ENCODE results near the gene DENND5B. TPM values are rescaled to one million over a fixed set of nuclear protein-coding genes. Genes with fewer than 3 reads are reported as not detected.
"Not testable (repeated sequence)": the region's sequence is repeated elsewhere in the genome, so short reads cannot be mapped to it uniquely, and the experiment has no call there.

The DENND5B gene
- total RNA-seq, 4 donors from 2014 or later = 1.6 to 9.7 (median 5.8) TPM

DNA sequence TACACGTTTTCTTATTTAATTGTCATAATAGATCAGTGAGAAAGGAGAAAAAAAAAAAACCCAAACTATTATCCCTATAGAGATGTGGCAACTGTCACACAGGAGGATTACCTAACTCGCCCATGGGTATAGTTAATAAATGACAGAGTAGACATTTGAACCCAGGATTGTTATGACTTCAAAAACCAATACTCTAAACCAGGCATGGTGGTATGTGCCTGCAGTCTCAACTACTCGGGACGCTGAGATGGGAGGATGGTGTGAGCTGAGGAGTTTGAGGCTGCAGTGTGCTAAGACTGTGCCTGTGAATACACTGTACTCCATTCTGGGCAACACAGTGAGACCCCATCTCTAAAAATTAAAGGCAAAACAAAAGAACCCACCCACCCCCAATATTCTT lies 114.5 kb downstream of the DENND5B start:
- no peaks in the 10 kb centered on the region for H3K9me3 ChIP-seq
- H3K36me3 ChIP-seq = peaks cover 4% of the 10 kb centered on the region
- TF ChIP-seq POLR2A (IDR thresholded peaks at IDR 0.05) = no peak
- TF ChIP-seq, protein P1, sequence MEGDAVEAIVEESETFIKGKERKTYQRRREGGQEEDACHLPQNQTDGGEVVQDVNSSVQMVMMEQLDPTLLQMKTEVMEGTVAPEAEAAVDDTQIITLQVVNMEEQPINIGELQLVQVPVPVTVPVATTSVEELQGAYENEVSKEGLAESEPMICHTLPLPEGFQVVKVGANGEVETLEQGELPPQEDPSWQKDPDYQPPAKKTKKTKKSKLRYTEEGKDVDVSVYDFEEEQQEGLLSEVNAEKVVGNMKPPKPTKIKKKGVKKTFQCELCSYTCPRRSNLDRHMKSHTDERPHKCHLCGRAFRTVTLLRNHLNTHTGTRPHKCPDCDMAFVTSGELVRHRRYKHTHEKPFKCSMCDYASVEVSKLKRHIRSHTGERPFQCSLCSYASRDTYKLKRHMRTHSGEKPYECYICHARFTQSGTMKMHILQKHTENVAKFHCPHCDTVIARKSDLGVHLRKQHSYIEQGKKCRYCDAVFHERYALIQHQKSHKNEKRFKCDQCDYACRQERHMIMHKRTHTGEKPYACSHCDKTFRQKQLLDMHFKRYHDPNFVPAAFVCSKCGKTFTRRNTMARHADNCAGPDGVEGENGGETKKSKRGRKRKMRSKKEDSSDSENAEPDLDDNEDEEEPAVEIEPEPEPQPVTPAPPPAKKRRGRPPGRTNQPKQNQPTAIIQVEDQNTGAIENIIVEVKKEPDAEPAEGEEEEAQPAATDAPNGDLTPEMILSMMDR (IDR thresholded peaks at IDR 0.05) = no peak
- TF ChIP-seq EP300 (IDR thresholded peaks at IDR 0.05) = no peak
- no peak for TF ChIP-seq POLR2AphosphoS5 (IDR thresholded peaks at IDR 0.05)
- H3K4me3 ChIP-seq = no peak overlapping the region
- H3K4me1 ChIP-seq = no peaks in the 10 kb centered on the region
- WGBS = 95% methylated on average over 4 of the region's 4 CpGs
- no peak for DNase-seq (ENCODE audit: low spot score in 2 of 2)
- no peak overlapping the region for H3K27ac ChIP-seq
- H3K27me3 ChIP-seq = no peaks in the 10 kb centered on the region

DNA sequence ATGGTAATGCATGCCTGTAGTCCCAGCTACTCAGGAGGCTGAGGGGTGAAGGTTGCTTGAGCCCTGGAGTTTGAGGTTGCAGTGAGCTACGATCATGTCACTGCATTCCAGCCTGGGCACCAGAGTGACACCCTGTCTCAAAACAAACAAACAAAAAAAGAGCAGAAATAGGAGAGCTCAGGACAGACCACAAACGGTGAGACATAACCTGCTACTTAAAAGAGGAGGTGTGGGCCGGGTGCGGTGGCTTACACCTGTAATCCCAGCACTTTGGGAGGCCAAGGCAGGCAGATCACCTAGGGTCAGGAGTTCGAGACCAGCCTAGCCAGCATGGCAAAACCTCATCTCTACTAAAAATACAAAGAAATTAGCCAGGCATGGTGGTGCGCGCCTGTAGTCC lies 115.3 kb downstream of the DENND5B start:
- 88% methylated on average over 7 of the region's 7 CpGs for WGBS
- H3K27me3 ChIP-seq; H3K27ac ChIP-seq; DNase-seq (ENCODE audit: low spot score in 2 of 2); H3K4me3 ChIP-seq; H3K9me3 ChIP-seq; H3K4me1 ChIP-seq; H3K36me3 ChIP-seq: not testable (repeated sequence)

DNA sequence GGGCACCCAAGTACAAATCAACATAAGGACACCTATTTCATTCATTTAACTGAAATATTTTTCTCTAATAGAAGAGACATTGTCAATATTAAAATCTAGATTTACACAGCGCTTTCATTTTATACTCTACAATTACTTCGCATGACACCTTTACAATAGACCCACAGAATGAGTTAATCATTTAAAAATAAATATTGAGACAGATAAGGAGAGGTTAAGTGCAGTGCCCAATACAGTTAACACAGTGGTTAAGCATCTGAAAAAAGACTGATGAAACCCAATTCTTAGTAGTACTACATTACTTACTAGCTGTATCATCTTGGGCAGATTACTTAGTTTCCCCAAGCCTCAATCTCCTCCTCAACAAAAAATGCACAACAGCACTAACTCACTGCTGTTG lies 116.2 kb downstream of the DENND5B start:
- DNase-seq (ENCODE audit: low spot score in 2 of 2) = no peak
- H3K36me3 ChIP-seq = peaks cover 2% of the 10 kb centered on the region
- H3K27me3 ChIP-seq = no peaks in the 10 kb centered on the region
- H3K27ac ChIP-seq = no peak overlapping the region
- no peak overlapping the region for H3K4me3 ChIP-seq
- no peak for TF ChIP-seq POLR2AphosphoS5 (IDR thresholded peaks at IDR 0.05)
- no peak for TF ChIP-seq POLR2A (IDR thresholded peaks at IDR 0.05)
- TF ChIP-seq, protein P1 (IDR thresholded peaks at IDR 0.05) = no peak
- TF ChIP-seq EP300 (IDR thresholded peaks at IDR 0.05) = no peak
- 95% methylated on average over 2 of the region's 2 CpGs for WGBS
- no peaks in the 10 kb centered on the region for H3K4me1 ChIP-seq
- H3K9me3 ChIP-seq = no peaks in the 10 kb centered on the region

DNA sequence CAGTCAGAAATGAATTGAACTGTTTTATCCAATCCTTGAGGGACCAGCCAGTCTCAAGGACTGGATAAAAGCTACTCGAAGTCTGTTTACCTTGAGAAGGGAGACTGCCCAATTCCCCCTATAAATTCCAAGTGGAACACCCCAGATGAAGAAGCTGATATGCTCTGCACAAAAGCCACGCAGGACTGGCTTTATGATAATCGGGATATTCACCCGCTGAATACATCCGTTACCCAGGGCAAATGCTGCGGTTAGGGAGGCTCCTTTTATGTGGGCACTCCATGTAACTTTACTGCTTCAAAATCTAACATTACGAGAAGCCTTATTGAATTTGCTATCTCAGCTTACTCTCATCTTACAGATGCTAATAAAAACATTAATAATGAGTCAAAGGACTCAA lies 119.1 kb downstream of the DENND5B start:
- Histone ChIP-seq H3K27me3 (no peaks in the 10 kb centered on the region), H3K36me3 (no peaks in the 10 kb centered on the region), H3K4me1 (no peaks in the 10 kb centered on the region), H3K9me3 (no peaks in the 10 kb centered on the region), H3K4me3 (no peak overlapping the region), H3K27ac (no peak overlapping the region)
- TF ChIP-seq, protein P1 (IDR thresholded peaks at IDR 0.05) = no peak
- TF ChIP-seq POLR2AphosphoS5 (IDR thresholded peaks at IDR 0.05) (no peak), POLR2A (IDR thresholded peaks at IDR 0.05) (no peak), EP300 (IDR thresholded peaks at IDR 0.05) (no peak)
- no peak for DNase-seq (ENCODE audit: low spot score in 2 of 2)
- WGBS = 90% methylated on average over 7 of the region's 7 CpGs

DNA sequence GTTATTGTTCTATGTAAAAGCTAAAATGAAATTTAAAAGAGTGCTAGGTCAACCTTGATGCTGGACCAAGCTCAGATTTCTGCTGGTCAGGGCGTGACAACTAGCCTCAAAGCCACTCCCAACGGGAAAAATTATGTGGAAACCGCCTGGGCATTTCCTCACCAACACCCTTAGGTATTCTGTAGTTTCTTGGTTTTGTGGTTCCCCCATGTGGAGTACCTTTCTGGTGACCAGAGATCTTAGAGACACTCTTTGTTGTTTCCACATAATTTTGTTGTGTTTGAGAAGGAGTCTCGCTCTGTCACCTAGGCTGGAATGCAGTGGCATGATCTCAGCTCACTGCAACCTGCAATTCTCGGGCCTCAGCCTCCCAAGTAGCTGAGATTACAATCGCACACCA lies 119.9 kb downstream of the DENND5B start:
- TF ChIP-seq, protein P1 (IDR thresholded peaks at IDR 0.05) = no peak
- TF ChIP-seq POLR2A (IDR thresholded peaks at IDR 0.05) = no peak
- no peak for TF ChIP-seq EP300 (IDR thresholded peaks at IDR 0.05)
- no peak for TF ChIP-seq POLR2AphosphoS5 (IDR thresholded peaks at IDR 0.05)
- no peak for DNase-seq (ENCODE audit: low spot score in 2 of 2)
- H3K4me3 ChIP-seq = no peak overlapping the region
- no peaks in the 10 kb centered on the region for H3K9me3 ChIP-seq
- H3K4me1 ChIP-seq = no peaks in the 10 kb centered on the region
- no peak overlapping the region for H3K27ac ChIP-seq
- no peaks in the 10 kb centered on the region for H3K27me3 ChIP-seq
- no peaks in the 10 kb centered on the region for H3K36me3 ChIP-seq
- 81% methylated on average over 6 of the region's 6 CpGs for WGBS

DNA sequence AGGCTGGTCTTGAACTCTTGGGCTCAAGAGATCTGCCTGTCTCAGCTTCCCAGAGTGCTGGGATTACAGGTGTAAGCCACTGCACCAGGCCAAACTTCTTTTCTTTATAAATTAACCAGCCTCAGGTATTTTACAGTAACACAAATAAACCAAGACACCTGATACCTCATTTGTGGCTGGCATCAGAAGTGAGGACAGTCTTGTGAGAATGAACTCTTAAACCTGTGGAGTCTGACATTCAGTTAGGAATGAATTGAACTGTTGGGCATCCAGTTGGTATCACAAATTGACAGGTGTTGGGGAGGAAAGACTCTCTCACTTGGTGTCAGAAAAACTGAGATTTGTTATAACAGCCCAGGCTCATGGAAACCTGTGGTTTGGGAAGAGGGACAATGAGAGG lies 120.5 kb downstream of the DENND5B start:
- H3K27me3 ChIP-seq = no peaks in the 10 kb centered on the region
- no peak overlapping the region for H3K27ac ChIP-seq
- TF ChIP-seq POLR2AphosphoS5 (IDR thresholded peaks at IDR 0.05) (no peak), EP300 (IDR thresholded peaks at IDR 0.05) (no peak), POLR2A (IDR thresholded peaks at IDR 0.05) (no peak)
- TF ChIP-seq, protein P1 (IDR thresholded peaks at IDR 0.05) = no peak
- H3K4me3 ChIP-seq = no peak overlapping the region
- H3K36me3 ChIP-seq = no peaks in the 10 kb centered on the region
- H3K4me1 ChIP-seq = no peaks in the 10 kb centered on the region
- no peaks in the 10 kb centered on the region for H3K9me3 ChIP-seq
- no peak for DNase-seq (ENCODE audit: low spot score in 2 of 2)

Measured in suprapubic skin (tissue), 4 donors.